Gastrocnemius medialis (tissue), 4 donors: ENCODE data around the gene HSPA4. TPM values are rescaled to one million over a fixed set of nuclear protein-coding genes. Genes with fewer than 3 reads are reported as not detected.

Source experiments
- ATAC-seq, 2 donors: fragments of 150-250 bp; one replicate each; pipeline ENCODE4 v1.9.1; 2016
- DNase-seq, 2 donors: peaks; one replicate each; pipeline ENCODE4 v3.0.0-alpha.2; 2019
- H3K27ac ChIP-seq, 4 donors: fragments of 200-600 bp; sonication (generic); 1 replicate in 1 of 4; 2 replicates in 3 of 4; pipeline ENCODE4 v1.5.1; 2016 to 2018; ENCODE audit warnings: mild to moderate bottlenecking in 2 of 4, moderate library complexity in 1 of 4
- H3K27me3 ChIP-seq, 3 donors: fragments of 200-600 bp; sonication (generic) in 2 of 3; 1 replicate in 1 of 3; 2 replicates in 2 of 3; pipeline versions ENCODE4 v1.5.1 to v1.6.0; 2016 to 2019; ENCODE audit warnings: mild to moderate bottlenecking in 1 of 3, moderate library complexity in 1 of 3
- H3K36me3 ChIP-seq, 2 donors: fragments of 200-600 bp; sonication (generic) in 1 of 2; one replicate each; pipeline ENCODE4 v1.5.1; 2017 to 2018
- H3K4me1 ChIP-seq, 2 donors: fragments of 200-600 bp; sonication (generic) in 1 of 2; one replicate each; pipeline ENCODE4 v1.5.1; 2016 to 2017; ENCODE audit warnings: mild to moderate bottlenecking in 2 of 2
- H3K4me3 ChIP-seq, 4 donors: fragments of 200-600 bp; sonication (generic) in 3 of 4; 1 replicate in 1 of 4; 2 replicates in 3 of 4; pipeline ENCODE4 v1.5.1; 2016 to 2019; ENCODE audit warnings: mild to moderate bottlenecking in 2 of 4
- H3K9me3 ChIP-seq, 3 donors: fragments of 200-600 bp; sonication (generic) in 2 of 3; 1 replicate in 1 of 3; 2 replicates in 2 of 3; pipeline ENCODE4 v1.5.1; 2016 to 2019
- POLR2A ChIP-seq, 2 donors: fragments of 450-650 bp; IDR thresholded peaks; one replicate each; pipeline ENCODE4 v1.6.1; 2017; ENCODE audit warnings: antibody characterized with exemption in 2 of 2, mild to moderate bottlenecking in 2 of 2, moderate library complexity in 2 of 2
- in situ Hi-C, 4 donors: fragments of 200-750 bp; cut with MboI; loops; one replicate each; pipeline versions ENCODE4 v1.15.0 to v1.8.0; 2017; ENCODE audit warnings: low sequenced_read_pairs in 4 of 4
- intact Hi-C: fragments of 100-400 bp; cut with DNase I; formaldehyde crosslinking; loops from one replicate; pipeline ENCODE4 v1.15.1; 2023; ENCODE audit warnings: low total_unique reads
- total RNA-seq, 4 donors: library from RNA; depleted of rRNA; stranded (reverse); fragments of >200 nt; gene quantifications; one replicate each; pipeline versions ENCODE4 v1.1.0 to v1.2.3, GENCODE V29; 2016
- TF ChIP-seq, protein P1 (sequence below), 5 experiments: fragments of 450-650 bp in 3 of 5; fragments of 200-600 bp in 2 of 5; sonication (generic) in 2 of 5; IDR thresholded peaks in 4 of 5; conservative IDR thresholded peaks in 1 of 5; 1 replicate in 4 of 5; 2 replicates in 1 of 5; pipeline ENCODE4 v1.5.1; 2016 to 2019; ENCODE audit warnings: antibody characterized with exemption in 5 of 5, mild to moderate bottlenecking in 3 of 5, moderate library complexity in 3 of 5

Gene HSPA4
- total RNA-seq, 4 donors from 2014 or later: 62.6 to 96.4 (median 74.1) TPM

GRCh38 chr5:133025804-133026663, 25.8 kb upstream of the HSPA4 start, which contains the start of gene ZCCHC10:
ZCCHC10 (minus strand) TSS chr5:133026549; CDS start chr5:133026537, 12 bp downstream.
- H3K27me3 ChIP-seq: no peaks in the 10 kb centered on the region
- no peaks in the 10 kb centered on the region for H3K36me3 ChIP-seq
- H3K4me3 ChIP-seq: peak within 1 kb of the TSS; percentile 75 to 100 (median 92)
- intact Hi-C loops: loop anchor here (1.0 kb wide), 2 partner anchors 25 to 63 kb away; partner anchors contain the start of gene AFF4
- no peaks in the 10 kb centered on the region for H3K9me3 ChIP-seq
- peak; percentile 73 to 83 for TF ChIP-seq POLR2A (IDR thresholded peaks at IDR 0.05)
- TF ChIP-seq, protein P1, sequence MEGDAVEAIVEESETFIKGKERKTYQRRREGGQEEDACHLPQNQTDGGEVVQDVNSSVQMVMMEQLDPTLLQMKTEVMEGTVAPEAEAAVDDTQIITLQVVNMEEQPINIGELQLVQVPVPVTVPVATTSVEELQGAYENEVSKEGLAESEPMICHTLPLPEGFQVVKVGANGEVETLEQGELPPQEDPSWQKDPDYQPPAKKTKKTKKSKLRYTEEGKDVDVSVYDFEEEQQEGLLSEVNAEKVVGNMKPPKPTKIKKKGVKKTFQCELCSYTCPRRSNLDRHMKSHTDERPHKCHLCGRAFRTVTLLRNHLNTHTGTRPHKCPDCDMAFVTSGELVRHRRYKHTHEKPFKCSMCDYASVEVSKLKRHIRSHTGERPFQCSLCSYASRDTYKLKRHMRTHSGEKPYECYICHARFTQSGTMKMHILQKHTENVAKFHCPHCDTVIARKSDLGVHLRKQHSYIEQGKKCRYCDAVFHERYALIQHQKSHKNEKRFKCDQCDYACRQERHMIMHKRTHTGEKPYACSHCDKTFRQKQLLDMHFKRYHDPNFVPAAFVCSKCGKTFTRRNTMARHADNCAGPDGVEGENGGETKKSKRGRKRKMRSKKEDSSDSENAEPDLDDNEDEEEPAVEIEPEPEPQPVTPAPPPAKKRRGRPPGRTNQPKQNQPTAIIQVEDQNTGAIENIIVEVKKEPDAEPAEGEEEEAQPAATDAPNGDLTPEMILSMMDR (IDR thresholded peaks at IDR 0.05 in 4 of 5, conservative IDR thresholded peaks at IDR 0.05 in 1 of 5): no peak
- ATAC-seq: peak; percentile 98
- in situ Hi-C loops: no loop called here
- peaks cover 11 to 15% of the 10 kb centered on the region in 2 donors for H3K4me1 ChIP-seq
- peak; percentile 83 to 86 for DNase-seq
- H3K27ac ChIP-seq: peak within 1 kb of the TSS; percentile 90 to 99 (median 97)

DNA sequence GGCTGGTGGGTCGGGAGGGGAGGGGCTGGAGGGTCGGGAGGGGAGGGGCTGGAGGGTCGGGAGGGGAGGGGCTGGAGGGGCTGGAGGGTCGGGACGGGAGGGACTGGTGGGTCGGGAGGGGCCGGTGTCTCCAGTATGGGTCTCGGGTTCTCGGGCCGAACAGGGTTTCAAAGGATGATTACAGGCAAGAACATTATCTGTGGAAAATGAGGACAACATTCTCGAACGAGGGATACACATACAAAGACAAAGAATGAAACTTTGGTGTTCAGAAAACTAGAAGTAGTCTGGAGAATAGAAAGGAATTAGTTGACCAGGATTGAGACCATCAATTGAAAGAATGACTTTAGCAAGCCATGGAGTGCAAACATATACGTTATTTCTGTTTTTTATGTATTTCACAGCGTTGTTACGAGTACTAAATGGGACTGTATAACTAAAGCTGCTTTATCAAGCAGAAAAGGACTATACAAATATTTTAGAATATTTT, 25.1 kb upstream of the HSPA4 start:
- Histone ChIP-seq H3K36me3 (no peaks in the 10 kb centered on the region), H3K4me1 (peaks cover 11 to 15% of the 10 kb centered on the region in 2 donors), H3K4me3 (peak overlapping the region; percentile 75 to 100 (median 92)), H3K27ac (peak overlapping the region; percentile 90 to 99 (median 97)), H3K27me3 (no peaks in the 10 kb centered on the region), H3K9me3 (no peaks in the 10 kb centered on the region)
- ATAC-seq (peak; percentile 17 to 22), DNase-seq (no peak)
- intact Hi-C loops: loop anchor here (1.0 kb wide), 2 partner anchors 25 to 63 kb away; partner anchors contain the start of gene AFF4
- in situ Hi-C loops: no loop called here
- TF ChIP-seq, protein P1 (IDR thresholded peaks at IDR 0.05 in 4 of 5, conservative IDR thresholded peaks at IDR 0.05 in 1 of 5): no peak
- no peak for TF ChIP-seq POLR2A (IDR thresholded peaks at IDR 0.05)

- in situ Hi-C loops (no loop called here), intact Hi-C loops (no loop called here)
- Histone ChIP-seq H3K9me3 (no peaks in the 10 kb centered on the region), H3K27me3 (no peaks in the 10 kb centered on the region), H3K4me1 (peaks cover 11 to 13% of the 10 kb centered on the region in 2 donors), H3K27ac (no peak overlapping the region), H3K4me3 (no peak overlapping the region), H3K36me3 (no peaks in the 10 kb centered on the region)
- DNase-seq: no peak
- ATAC-seq: no peak
- TF ChIP-seq POLR2A (IDR thresholded peaks at IDR 0.05): no peak
Observed at GRCh38 chr5:133029416-133029815, 22.4 kb upstream of the HSPA4 start.

- Histone ChIP-seq H3K4me3 (no peak overlapping the region), H3K36me3 (no peaks in the 10 kb centered on the region), H3K9me3 (no peaks in the 10 kb centered on the region), H3K4me1 (peaks cover 3 to 7% of the 10 kb centered on the region in 2 donors), H3K27me3 (no peaks in the 10 kb centered on the region), H3K27ac (no peak overlapping the region)
- intact Hi-C loops (no loop called here), in situ Hi-C loops (no loop called here)
- TF ChIP-seq, protein P1 (IDR thresholded peaks at IDR 0.05 in 4 of 5, conservative IDR thresholded peaks at IDR 0.05 in 1 of 5): no peak
- TF ChIP-seq POLR2A (IDR thresholded peaks at IDR 0.05): no peak
- DNase-seq (no peak), ATAC-seq (no peak)
Observed at GRCh38 chr5:133030343-133031005, 21.3 kb upstream of the HSPA4 start.
